Activated CD8-positive, alpha-beta T cell treated with anti-CD3 and anti-CD28 coated beads for 36 hours (primary cell): ENCODE data around the gene PPP1R10. TPM values are rescaled to one million over a fixed set of nuclear protein-coding genes. Genes with fewer than 3 reads are reported as not detected.

Source experiments
- ATAC-seq: fragments of 200-7000 bp; cut with Tn5 transposase; one replicate; pipeline ENCODE4 v1.10.0; 2021; ENCODE audit warnings: mild to moderate bottlenecking, moderate library complexity
- CTCF ChIA-PET: fragments of 350-600 bp; sonication (Branson Sonifier 250); formaldehyde crosslinking; loops from one replicate; lab custom pipeline; 2021; ENCODE audit warnings: antibody characterized with exemption; lab: Charles Lee
- POLR2A ChIA-PET: fragments of 350-600 bp; sonication (Branson Sonifier 250); formaldehyde crosslinking; loops from one replicate; lab custom pipeline; 2021; ENCODE audit warnings: antibody characterized with exemption; lab: Charles Lee
- DNase-seq: peaks from one replicate; pipeline ENCODE4 v3.0.0-alpha.2; 2020
- H3K27ac Mint-ChIP-seq: one replicate; pipeline ENCODE4 v1.8.0; 2021; ENCODE audit warnings: mild to moderate bottlenecking, mixed read lengths
- H3K27me3 Mint-ChIP-seq: one replicate; pipeline ENCODE4 v1.8.0; 2021; ENCODE audit warnings: mixed read lengths
- H3K36me3 Mint-ChIP-seq: one replicate; pipeline ENCODE4 v1.8.0; 2021; ENCODE audit warnings: low read depth, mixed read lengths
- H3K4me1 Mint-ChIP-seq: one replicate; pipeline ENCODE4 v1.8.0; 2021; ENCODE audit warnings: low read depth, mixed read lengths
- H3K4me3 Mint-ChIP-seq: one replicate; pipeline ENCODE4 v1.8.0; 2021; ENCODE audit warnings: mild to moderate bottlenecking, moderate library complexity, mixed read lengths
- H3K9me3 Mint-ChIP-seq: one replicate; pipeline ENCODE4 v1.8.0; 2021; ENCODE audit warnings: mixed read lengths
- intact Hi-C: fragments of 100-400 bp; cut with micrococcal nuclease; formaldehyde crosslinking; loops from one replicate; pipeline ENCODE4 v1.10.0; 2022
- microRNA-seq: library from miRNA; unstranded; fragments of <30 nt; microRNA quantifications from one replicate; pipeline ENCODE4 v1.2.0, GENCODE V29; 2022; ENCODE audit warnings: borderline microRNAs expressed, borderline replicate concordance
- total RNA-seq, 2 experiments: library from RNA; stranded (reverse); gene quantifications; one replicate each; pipeline ENCODE4 v1.2.3, GENCODE V29; 2021
- TF ChIP-seq, protein P1 (sequence below): fragments of 200-600 bp; IDR thresholded peaks from one replicate; pipeline ENCODE4 v1.8.0; 2022; ENCODE audit warnings: antibody characterized with exemption, mild to moderate bottlenecking

PPP1R10 gene
- total RNA-seq, 2 experiments from 2014 or later: 59.0 to 59.8 TPM

- intact Hi-C loops: no loop called here
- Mint-ChIP-seq H3K9me3 (no peaks in the 10 kb centered on the region), H3K27ac (peak within 1 kb of the TSS; percentile 99), H3K27me3 (no peaks in the 10 kb centered on the region), H3K4me1 (peaks cover 35% of the 10 kb centered on the region), H3K36me3 (peaks cover 57% of the 10 kb centered on the region), H3K4me3 (peak within 1 kb of the TSS; percentile 91)
- ATAC-seq: peak; percentile 93
- TF ChIP-seq, protein P1, sequence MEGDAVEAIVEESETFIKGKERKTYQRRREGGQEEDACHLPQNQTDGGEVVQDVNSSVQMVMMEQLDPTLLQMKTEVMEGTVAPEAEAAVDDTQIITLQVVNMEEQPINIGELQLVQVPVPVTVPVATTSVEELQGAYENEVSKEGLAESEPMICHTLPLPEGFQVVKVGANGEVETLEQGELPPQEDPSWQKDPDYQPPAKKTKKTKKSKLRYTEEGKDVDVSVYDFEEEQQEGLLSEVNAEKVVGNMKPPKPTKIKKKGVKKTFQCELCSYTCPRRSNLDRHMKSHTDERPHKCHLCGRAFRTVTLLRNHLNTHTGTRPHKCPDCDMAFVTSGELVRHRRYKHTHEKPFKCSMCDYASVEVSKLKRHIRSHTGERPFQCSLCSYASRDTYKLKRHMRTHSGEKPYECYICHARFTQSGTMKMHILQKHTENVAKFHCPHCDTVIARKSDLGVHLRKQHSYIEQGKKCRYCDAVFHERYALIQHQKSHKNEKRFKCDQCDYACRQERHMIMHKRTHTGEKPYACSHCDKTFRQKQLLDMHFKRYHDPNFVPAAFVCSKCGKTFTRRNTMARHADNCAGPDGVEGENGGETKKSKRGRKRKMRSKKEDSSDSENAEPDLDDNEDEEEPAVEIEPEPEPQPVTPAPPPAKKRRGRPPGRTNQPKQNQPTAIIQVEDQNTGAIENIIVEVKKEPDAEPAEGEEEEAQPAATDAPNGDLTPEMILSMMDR: no peak
- POLR2A ChIA-PET: interaction anchor here (0.6 to 5.4 kb wide), 23 partner anchors 8 to 265 kb away, joined by 3 to 55 read pairs (median 4); partner anchors contain the start of genes ABCF1 and TUBB
- DNase-seq: peak; percentile 100
- CTCF ChIA-PET: interaction anchor here (0.9 to 21.7 kb wide), 10 partner anchors 11 to 123 kb away, joined by 3 to 515 read pairs (median 5); no protein-coding TSS in a partner anchor
These were observed 60.8 kb downstream of the PPP1R10 start, which contains the start of gene GNL1 for GRCh38 chr6:30556066-30556905. TSS of gene GNL1 (minus strand) at chr6:30556489. CDS start at chr6:30556203, 286 bp downstream.

GRCh38 chr6:30555816-30556065 lies 61.3 kb downstream of the PPP1R10 start:
- H3K27me3 Mint-ChIP-seq: no peaks in the 10 kb centered on the region
- intact Hi-C loops: no loop called here
- ATAC-seq (no peak), DNase-seq (no peak)
- CTCF ChIA-PET: interaction anchor here (1.0 to 21.7 kb wide), 7 partner anchors 11 to 124 kb away, joined by 3 to 515 read pairs (median 6); no protein-coding TSS in a partner anchor
- H3K4me3 Mint-ChIP-seq: peak overlapping the region; percentile 91
- POLR2A ChIA-PET: interaction anchor here (0.6 to 5.4 kb wide), 13 partner anchors 12 to 265 kb away, joined by 3 to 55 read pairs (median 4); partner anchors contain the start of gene ABCF1
- TF ChIP-seq, protein P1: no peak
- peaks cover 33% of the 10 kb centered on the region for H3K4me1 Mint-ChIP-seq
- H3K27ac Mint-ChIP-seq: peak overlapping the region; percentile 99
- no peaks in the 10 kb centered on the region for H3K9me3 Mint-ChIP-seq
- peaks cover 57% of the 10 kb centered on the region for H3K36me3 Mint-ChIP-seq

DNA sequence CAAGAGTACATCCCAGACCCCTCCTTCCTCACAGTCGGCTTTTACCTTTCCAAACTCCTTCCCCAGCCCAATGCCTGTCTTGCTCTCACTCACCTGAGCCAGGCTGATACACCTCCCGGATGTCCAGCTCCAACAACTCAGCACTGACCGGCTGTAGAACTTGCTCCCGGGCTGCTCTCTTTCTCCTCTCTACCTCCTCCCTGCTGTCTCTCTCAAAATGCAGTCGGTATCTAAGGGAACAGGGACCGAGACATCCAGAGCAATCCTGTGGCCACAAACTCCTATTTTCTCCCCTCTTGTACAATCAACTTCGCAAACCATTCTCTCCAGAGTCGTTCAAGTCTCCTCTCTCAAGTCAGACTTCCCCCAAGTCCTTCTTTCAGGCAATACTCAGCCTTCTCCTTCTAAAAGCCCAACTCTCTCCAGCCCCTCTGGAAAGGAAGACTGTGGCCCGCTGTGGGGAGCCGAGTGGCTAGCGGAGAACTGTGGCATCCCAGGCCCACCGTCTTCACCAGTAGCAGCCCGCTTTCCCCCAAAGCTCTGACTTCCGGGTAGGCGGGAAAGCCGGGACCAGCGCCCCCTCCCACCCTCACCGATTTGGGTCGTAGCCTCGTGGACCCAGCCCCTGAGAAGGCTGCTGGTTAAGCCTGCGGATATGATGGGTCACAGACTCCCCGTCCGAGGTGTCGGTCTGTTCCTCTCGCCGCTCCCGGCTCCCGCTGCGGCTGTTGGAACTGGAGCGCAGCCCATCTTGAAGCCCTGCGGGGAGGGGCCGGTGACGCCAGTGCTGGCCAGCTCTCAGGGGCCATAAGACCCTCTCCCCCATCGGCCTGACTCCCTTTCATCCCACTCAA lies 61.9 kb downstream of the PPP1R10 start:
- Mint-ChIP-seq H3K9me3 (no peaks in the 10 kb centered on the region), H3K4me1 (peaks cover 30% of the 10 kb centered on the region), H3K4me3 (peak overlapping the region; percentile 91), H3K27me3 (no peaks in the 10 kb centered on the region), H3K36me3 (peaks cover 61% of the 10 kb centered on the region), H3K27ac (peak overlapping the region; percentile 99)
- intact Hi-C loops: no loop called here
- POLR2A ChIA-PET: interaction anchor here (0.6 to 5.4 kb wide), 15 partner anchors 11 to 266 kb away, joined by 3 to 55 read pairs (median 4); partner anchors contain the start of gene ABCF1
- ATAC-seq: no peak
- DNase-seq: no peak
- TF ChIP-seq, protein P1: no peak
- CTCF ChIA-PET: interaction anchor here (1.0 to 21.7 kb wide), 7 partner anchors 10 to 124 kb away, joined by 3 to 515 read pairs (median 6); no protein-coding TSS in a partner anchor

DNA sequence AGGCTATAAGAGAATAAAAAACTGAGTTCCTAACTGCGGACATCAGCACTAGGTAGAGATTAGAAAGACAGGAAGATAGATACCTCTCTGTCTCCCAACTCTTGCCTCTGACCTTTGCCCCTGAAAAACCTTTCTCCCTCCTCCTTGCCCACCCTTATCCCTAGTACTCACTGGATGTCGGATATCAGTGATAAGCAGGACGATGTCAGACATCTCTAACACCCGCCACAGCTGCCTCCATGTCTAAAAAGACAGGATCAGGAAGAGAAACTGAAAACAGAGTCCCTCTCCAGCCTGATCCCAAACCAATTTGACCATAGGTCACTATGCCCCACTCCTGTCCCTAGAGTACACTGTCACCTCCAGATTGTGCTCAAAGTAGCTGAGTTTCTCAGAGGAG lies 62.6 kb downstream of the PPP1R10 start:
- TF ChIP-seq, protein P1: no peak
- ATAC-seq (no peak), DNase-seq (no peak)
- H3K27ac Mint-ChIP-seq: peak overlapping the region; percentile 43
- no peaks in the 10 kb centered on the region for H3K9me3 Mint-ChIP-seq
- peaks cover 24% of the 10 kb centered on the region for H3K4me1 Mint-ChIP-seq
- no peaks in the 10 kb centered on the region for H3K27me3 Mint-ChIP-seq
- intact Hi-C loops: no loop called here
- POLR2A ChIA-PET: interaction anchor here (0.7 to 5.4 kb wide), 7 partner anchors 10 to 88 kb away, joined by 3 to 55 read pairs (median 4); no protein-coding TSS in a partner anchor
- CTCF ChIA-PET: interaction anchor here (1.2 to 21.7 kb wide), 5 partner anchors 9 to 101 kb away, joined by 5 to 515 read pairs (median 36); no protein-coding TSS in a partner anchor
- H3K4me3 Mint-ChIP-seq: peak overlapping the region; percentile 91
- H3K36me3 Mint-ChIP-seq: peaks cover 61% of the 10 kb centered on the region

Small RNAs within 50 kb of the gene (microRNA-seq; reads per million reads assigned to microRNA genes)
- 275 reads per million, percentile 78 among the genes with 10 or more reads in this experiment for gene MIR877

Other genes starting within 250 kb of the PPP1R10 start
- gene HLA-E, start 127.7 kb downstream of the PPP1R10 start, total RNA-seq: 100 to 1,000 TPM; 493 to 499 TPM
- 100 to 1,000 TPM; 107 to 122 TPM for gene GNL1, start 60.8 kb downstream of the PPP1R10 start, total RNA-seq
- gene PRR3, start 59.9 kb downstream of the PPP1R10 start, total RNA-seq: 10 to 100 TPM; 23.0 to 24.6 TPM
- gene ABCF1, start 45.8 kb downstream of the PPP1R10 start, total RNA-seq: 10 to 100 TPM; 86.9 to 88.0 TPM
- gene MRPS18B, start 597 bp upstream of the PPP1R10 start, total RNA-seq: 100 to 1,000 TPM; 109 to 110 TPM
- 1 to 10 TPM; 7.5 to 7.8 TPM for gene ATAT1, start 9.6 kb upstream of the PPP1R10 start, total RNA-seq
- 10 to 100 TPM; 34.8 to 40.1 TPM for gene C6orf136, start 29.9 kb upstream of the PPP1R10 start, total RNA-seq
- 10 to 100 TPM; 31.1 to 31.3 TPM for gene DHX16, start 55.8 kb upstream of the PPP1R10 start, total RNA-seq
- gene PPP1R18, start 69.4 kb upstream of the PPP1R10 start, total RNA-seq: 100 to 1,000 TPM; 174 to 177 TPM
- 10 to 100 TPM; 21.0 to 22.0 TPM for gene NRM, start 73.7 kb upstream of the PPP1R10 start, total RNA-seq
- 10 to 100 TPM; 80.4 to 90.7 TPM for gene MDC1, start 100.0 kb upstream of the PPP1R10 start, total RNA-seq
- gene TUBB, start 103.1 kb upstream of the PPP1R10 start, total RNA-seq: 1,000 to 10,000 TPM; 1,556 to 1,579 TPM
- gene FLOT1, start 125.4 kb upstream of the PPP1R10 start, total RNA-seq: 100 to 1,000 TPM; 135 TPM
- gene IER3, start 127.3 kb upstream of the PPP1R10 start, total RNA-seq: 100 to 1,000 TPM; 375 to 386 TPM